ENCODE results near the gene TRIO. TPM values are rescaled to one million over a fixed set of nuclear protein-coding genes. Genes with fewer than 3 reads are reported as not detected.

Gene TRIO
- total RNA-seq, 1 donor: 211 TPM

- TF ChIP-seq, protein P1, sequence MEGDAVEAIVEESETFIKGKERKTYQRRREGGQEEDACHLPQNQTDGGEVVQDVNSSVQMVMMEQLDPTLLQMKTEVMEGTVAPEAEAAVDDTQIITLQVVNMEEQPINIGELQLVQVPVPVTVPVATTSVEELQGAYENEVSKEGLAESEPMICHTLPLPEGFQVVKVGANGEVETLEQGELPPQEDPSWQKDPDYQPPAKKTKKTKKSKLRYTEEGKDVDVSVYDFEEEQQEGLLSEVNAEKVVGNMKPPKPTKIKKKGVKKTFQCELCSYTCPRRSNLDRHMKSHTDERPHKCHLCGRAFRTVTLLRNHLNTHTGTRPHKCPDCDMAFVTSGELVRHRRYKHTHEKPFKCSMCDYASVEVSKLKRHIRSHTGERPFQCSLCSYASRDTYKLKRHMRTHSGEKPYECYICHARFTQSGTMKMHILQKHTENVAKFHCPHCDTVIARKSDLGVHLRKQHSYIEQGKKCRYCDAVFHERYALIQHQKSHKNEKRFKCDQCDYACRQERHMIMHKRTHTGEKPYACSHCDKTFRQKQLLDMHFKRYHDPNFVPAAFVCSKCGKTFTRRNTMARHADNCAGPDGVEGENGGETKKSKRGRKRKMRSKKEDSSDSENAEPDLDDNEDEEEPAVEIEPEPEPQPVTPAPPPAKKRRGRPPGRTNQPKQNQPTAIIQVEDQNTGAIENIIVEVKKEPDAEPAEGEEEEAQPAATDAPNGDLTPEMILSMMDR (IDR thresholded peaks at IDR 0.05; ENCODE audit: insufficient read depth, low read length): no peak
- DNase-seq (ENCODE audit: low read depth): no peak
- no peak overlapping the region for H3K4me3 ChIP-seq (ENCODE audit: low read depth, low read length)
Measured at GRCh38 chr5:14112998-14113652, 30.0 kb upstream of the TRIO start.

DNA sequence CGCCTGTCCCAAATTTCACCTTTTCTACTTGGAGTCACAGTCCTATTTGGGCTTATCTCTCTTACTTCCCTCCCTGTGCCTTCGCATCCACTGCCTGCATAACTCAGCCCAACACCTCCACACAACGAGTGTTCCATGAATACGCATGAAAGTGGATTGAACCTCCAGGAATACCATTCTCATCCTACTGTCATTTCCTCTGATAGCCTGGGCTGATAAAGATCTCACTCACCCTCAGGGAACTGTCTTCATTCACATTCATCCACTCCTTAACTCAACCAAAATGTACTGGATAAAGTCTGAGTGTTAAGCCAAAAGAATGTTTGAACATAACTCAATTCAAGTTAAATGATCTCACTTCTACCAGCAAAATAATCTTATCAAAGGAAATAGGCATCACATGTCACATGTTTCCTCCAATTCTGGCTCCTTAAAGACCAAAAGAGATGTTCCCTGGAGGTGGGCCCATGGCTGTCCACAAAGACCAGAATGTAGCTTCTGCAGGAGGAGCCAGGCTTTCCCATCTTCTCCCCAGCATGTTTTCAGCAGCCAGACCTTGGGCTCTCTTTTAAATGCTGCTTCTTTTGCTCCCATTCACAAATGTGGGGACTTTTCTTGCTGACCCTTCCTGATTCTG, 28.4 kb upstream of the TRIO start:
- TF ChIP-seq, protein P1 (IDR thresholded peaks at IDR 0.05; ENCODE audit: insufficient read depth, low read length): no peak
- no peak overlapping the region for H3K4me3 ChIP-seq (ENCODE audit: low read depth, low read length)
- DNase-seq (ENCODE audit: low read depth): peak; percentile 53

DNA sequence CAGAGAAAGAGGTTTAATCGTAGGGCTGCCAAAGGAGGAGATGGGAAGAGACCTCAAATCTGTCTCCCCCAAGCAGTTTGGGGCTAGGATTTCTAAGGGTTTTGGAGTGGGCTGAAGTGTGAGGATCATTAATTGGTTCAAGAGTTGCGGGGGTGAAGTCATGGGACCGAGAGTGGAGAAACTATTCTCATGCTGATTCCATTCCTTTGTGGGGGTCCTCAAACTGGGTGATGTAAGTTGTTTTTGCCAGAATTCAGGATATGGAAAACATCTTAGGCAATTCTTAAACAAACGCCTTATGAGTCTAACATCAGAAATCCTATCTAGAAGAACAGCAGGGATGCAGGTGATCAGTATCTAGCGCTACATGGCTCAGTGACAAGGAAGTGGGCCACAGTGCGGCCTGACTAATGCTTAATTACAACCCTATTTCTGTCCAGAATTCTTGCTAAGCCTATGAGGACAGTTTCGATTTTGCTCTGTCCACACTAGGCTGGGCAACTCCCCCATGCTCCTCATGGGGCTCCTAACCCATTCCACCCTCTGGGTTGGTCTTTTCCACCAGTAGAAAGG, 27.7 kb upstream of the TRIO start:
- DNase-seq (ENCODE audit: low read depth): no peak
- no peak overlapping the region for H3K4me3 ChIP-seq (ENCODE audit: low read depth, low read length)
- TF ChIP-seq, protein P1 (IDR thresholded peaks at IDR 0.05; ENCODE audit: insufficient read depth, low read length): no peak

GRCh38 chr5:14118551-14119320, 24.4 kb upstream of the TRIO start:
- no peak for DNase-seq (ENCODE audit: low read depth)
- TF ChIP-seq, protein P1 (IDR thresholded peaks at IDR 0.05; ENCODE audit: insufficient read depth, low read length): no peak
- no peak overlapping the region for H3K4me3 ChIP-seq (ENCODE audit: low read depth, low read length)

- TF ChIP-seq, protein P1 (IDR thresholded peaks at IDR 0.05; ENCODE audit: insufficient read depth, low read length): no peak
- no peak overlapping the region for H3K4me3 ChIP-seq (ENCODE audit: low read depth, low read length)
- no peak for DNase-seq (ENCODE audit: low read depth)
Measured at GRCh38 chr5:14120176-14120575, 23.0 kb upstream of the TRIO start.

DNA sequence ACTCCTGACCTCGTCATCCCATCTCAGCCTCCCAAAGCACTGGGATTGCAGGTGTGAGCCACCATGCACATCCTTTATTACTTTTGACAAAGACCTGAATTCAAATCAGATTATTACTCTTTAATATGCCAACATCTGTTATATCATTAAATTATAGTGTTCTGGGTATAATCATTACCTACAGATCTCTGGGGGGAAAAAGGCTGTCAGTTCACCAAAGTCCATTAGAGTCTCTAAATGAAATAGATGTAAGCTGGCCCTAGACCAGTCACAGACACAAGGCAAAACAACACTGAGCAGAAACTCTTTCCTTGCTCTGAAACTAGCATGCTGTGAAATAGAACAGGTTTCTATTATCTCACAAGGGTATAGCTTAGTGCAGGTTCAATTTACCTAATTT, 21.6 kb upstream of the TRIO start:
- TF ChIP-seq, protein P1 (IDR thresholded peaks at IDR 0.05; ENCODE audit: insufficient read depth, low read length): no peak
- DNase-seq (ENCODE audit: low read depth): no peak
- no peak overlapping the region for H3K4me3 ChIP-seq (ENCODE audit: low read depth, low read length)
